SK-N-SH (cell line): Measurements from ENCODE around the gene CDH23. TPM values are rescaled to one million over a fixed set of nuclear protein-coding genes. Genes with fewer than 3 reads are reported as not detected.

Experiments used
- CTCF ChIA-PET: fragments of 300-600, 350-600 bp; formaldehyde crosslinking; extraction: SDS; loops from one replicate; lab custom pipeline; 2021; lab: Yijun Ruan, JAX
- POLR2A ChIA-PET: fragments of 350-600 bp; sonication (Branson Sonifier 250); formaldehyde crosslinking; extraction: SDS; loops from one replicate; lab custom pipeline; 2020; ENCODE audit warnings: antibody characterized with exemption, inconsistent platforms; lab: Yijun Ruan, JAX
- DNase-seq: peaks from one replicate; pipeline ENCODE4 v3.0.0; 2012
- H2AFZ ChIP-seq: fragments of 200-600 bp; sonication (generic); 2 replicates; pipeline ENCODE4 v1.8.1; 2016; ENCODE audit warnings: antibody characterized with exemption, mild to moderate bottlenecking, low read depth
- H3F3A ChIP-seq: fragments of 200-600 bp; sonication (generic); replicated peaks from 2 replicates; pipeline ENCODE3; 2016; ENCODE audit warnings: antibody characterized with exemption, mild to moderate bottlenecking; ENCODE audit not compliant: insufficient read depth
- H3K27ac ChIP-seq, 2 experiments: fragments of 200-500 bp in 1 of 2; fragments of 200-600 bp in 1 of 2; sonication (Bioruptor generic) in 1 of 2; sonication (generic), shearing (Covaris generic) in 1 of 2; 2 replicates each; pipeline versions ENCODE4 v1.5.1 to v1.6.1; 2014 to 2016; ENCODE audit warnings: low read depth in 2 of 2, inconsistent platforms in 1 of 2, low read length in 1 of 2, mild to moderate bottlenecking in 1 of 2, mixed read lengths in 1 of 2
- H3K27me3 ChIP-seq: fragments of 200-600 bp; sonication (generic), shearing (Covaris generic); 2 replicates; pipeline ENCODE4 v1.6.1; 2016; ENCODE audit warnings: mixed run types; ENCODE audit not compliant: insufficient read depth
- H3K36me3 ChIP-seq, 2 experiments: fragments of 200-500 bp in 1 of 2; fragments of 200-600 bp in 1 of 2; sonication (Bioruptor generic) in 1 of 2; sonication (generic) in 1 of 2; replicated peaks in 1 of 2; 2 replicates each; pipeline versions ENCODE3 to v1.5.1; 2014 to 2016; ENCODE audit warnings: low read length in 1 of 2, mild to moderate bottlenecking in 1 of 2; ENCODE audit not compliant: insufficient read depth in 2 of 2, control insufficient read depth in 1 of 2
- H3K4me1 ChIP-seq, 2 experiments: fragments of 200-500 bp in 1 of 2; fragments of 200-600 bp in 1 of 2; sonication (Bioruptor generic) in 1 of 2; sonication (generic), shearing (Covaris generic) in 1 of 2; 2 replicates each; pipeline versions ENCODE4 v1.5.1 to v1.6.1; 2014 to 2016; ENCODE audit warnings: low read depth in 1 of 2, low read length in 1 of 2, mixed run types in 1 of 2; ENCODE audit not compliant: insufficient read depth in 2 of 2, control insufficient read depth in 1 of 2
- H3K4me2 ChIP-seq: fragments of 200-600 bp; sonication (generic), shearing (Covaris generic); 2 replicates; pipeline ENCODE4 v1.6.1; 2017; ENCODE audit warnings: mixed run types
- H3K4me3 ChIP-seq, 2 experiments: fragments of 200-500 bp in 1 of 2; fragments of 200-600 bp in 1 of 2; sonication (Bioruptor generic) in 1 of 2; sonication (generic), shearing (Covaris generic) in 1 of 2; 2 replicates each; pipeline versions ENCODE4 v1.5.1 to v1.8.1; 2014 to 2016; ENCODE audit warnings: low read depth in 2 of 2, inconsistent platforms in 1 of 2, low read length in 1 of 2, mild to moderate bottlenecking in 1 of 2, mixed read lengths in 1 of 2, moderate library complexity in 1 of 2
- H3K79me2 ChIP-seq: fragments of 200-600 bp; sonication (generic); 2 replicates; pipeline ENCODE4 v1.8.1; 2017; ENCODE audit warnings: mild to moderate bottlenecking; ENCODE audit not compliant: insufficient read depth
- H3K9ac ChIP-seq: fragments of 200-600 bp; sonication (generic); 2 replicates; pipeline ENCODE4 v1.6.1; 2017; ENCODE audit warnings: mixed run types
- H3K9me2 ChIP-seq: fragments of 200-600 bp; sonication (generic); 2 replicates; pipeline ENCODE4 v1.6.1; 2017; ENCODE audit warnings: mixed run types
- H3K9me3 ChIP-seq: fragments of 200-600 bp; sonication (generic); 2 replicates; pipeline ENCODE4 v1.6.1; 2017; ENCODE audit warnings: mixed run types, mild to moderate bottlenecking, moderate library complexity
- H4K20me1 ChIP-seq: fragments of 200-600 bp; sonication (generic); 2 replicates; pipeline ENCODE4 v1.6.1; 2017; ENCODE audit warnings: mild to moderate bottlenecking, mixed run types; ENCODE audit not compliant: insufficient read depth
- EZH2phosphoT487 ChIP-seq: fragments of 200-600 bp; sonication (generic); IDR thresholded peaks from 2 replicates; pipeline ENCODE4 v1.6.1; 2017; ENCODE audit warnings: low read depth, mixed run types, mild to moderate bottlenecking, antibody characterized with exemption, moderate library complexity, borderline replicate concordance
- IRF3 ChIP-seq: fragments of 150-350 bp; IDR thresholded peaks from 2 replicates; pipeline ENCODE4 v1.6.1; 2016; ENCODE audit warnings: mild to moderate bottlenecking, low read depth, low read length
- MEF2A ChIP-seq: IDR thresholded peaks from 2 replicates; pipeline ENCODE4 v1.4.0; 2012; ENCODE audit warnings: low read depth, borderline replicate concordance
- POLR2AphosphoS5 ChIP-seq: IDR thresholded peaks from 2 replicates; pipeline ENCODE4 v1.6.1; 2012; ENCODE audit warnings: low read depth, low read length
- REST ChIP-seq: IDR thresholded peaks from 2 replicates; pipeline ENCODE4 v1.6.1; 2012; ENCODE audit warnings: mild to moderate bottlenecking, low read depth, low read length, moderate library complexity
- RFX5 ChIP-seq: IDR thresholded peaks from 2 replicates; pipeline ENCODE4 v1.6.1; 2012; ENCODE audit warnings: mild to moderate bottlenecking, improper control_type of control experiment, low read length
- RXRA ChIP-seq: IDR thresholded peaks from 2 replicates; pipeline ENCODE4 v1.4.0; 2012; ENCODE audit warnings: low read depth, mild to moderate bottlenecking, borderline replicate concordance
- YY1 ChIP-seq: IDR thresholded peaks from 2 replicates; pipeline ENCODE4 v1.4.0; 2012; ENCODE audit warnings: low read depth, mild to moderate bottlenecking
- WGBS: methylation state at CpG from one replicate; pipeline ENCODE4 v1.1.6; 2017; ENCODE audit warnings: low lambda C conversion rate; 5-methylcytosine and 5-hydroxymethylcytosine counted together
- polyA plus RNA-seq, 3 experiments: library from polyadenylated mRNA; depleted of rRNA; stranded (reverse); fragments of >200 nt; gene quantifications; 2 replicates each; pipeline ENCODE4 v1.2.3, GENCODE V29; 2012

Gene CDH23
- polyA plus RNA-seq, 1 of the 3 experiments (the other 2 are of a cell fraction): 0.03 TPM

GRCh38 chr10:71578069-71578468 lies 181.3 kb downstream of the CDH23 start:
- H3F3A ChIP-seq: no peaks in the 10 kb centered on the region

More at GRCh38 chr10:71578069-71578468, 181.3 kb downstream of the CDH23 start:
- Histone ChIP-seq H4K20me1 (no peaks in the 10 kb centered on the region), H3K9me3 (no peaks in the 10 kb centered on the region), H3K4me1 (peaks cover 0 to 6% of the 10 kb centered on the region in 2 experiments; a peak in 1 of 4 replicates), H3K9ac (no peak overlapping the region)
- no peak for TF ChIP-seq YY1
- no peak for TF ChIP-seq RFX5
- TF ChIP-seq EZH2phosphoT487: no peak
- no peak for TF ChIP-seq IRF3
- peak; percentile 69; the same call in 1 of the 2 replicates for TF ChIP-seq REST
- TF ChIP-seq RXRA: no peak
- no peak for TF ChIP-seq MEF2A
- TF ChIP-seq POLR2AphosphoS5: no peak
- TF ChIP-seq, all 33 proteins: peak for 1
- Histone ChIP-seq H3K4me2 (no peak overlapping the region), H2AFZ (no peak overlapping the region), H3K36me3 (no peaks in the 10 kb centered on the region), H3K27me3 (0 out of 2 replicates have a peak, but pooled peaks cover 6% of the 10 kb centered on the region), H3K4me3 (no peak overlapping the region), H3K79me2 (no peaks in the 10 kb centered on the region), H3K9me2 (no peaks in the 10 kb centered on the region), H3K27ac (no peak overlapping the region)
- CTCF ChIA-PET: interaction anchor here (1.0 to 2.2 kb wide), 5 partner anchors 8 to 194 kb away, joined by 3 to 13 read pairs (median 6); partner anchors contain the start of gene CDH23
- 69% methylated on average over 10 of the region's 10 CpGs for WGBS
- DNase-seq: no peak
- POLR2A ChIA-PET: no interaction called here
